Measurements from ENCODE around the gene PAFAH1B2. TPM values are rescaled to one million over a fixed set of nuclear protein-coding genes. Genes with fewer than 3 reads are reported as not detected.

PAFAH1B2 gene
- total RNA-seq, 1 donor from 2014 or later, result 226 TPM

DNA sequence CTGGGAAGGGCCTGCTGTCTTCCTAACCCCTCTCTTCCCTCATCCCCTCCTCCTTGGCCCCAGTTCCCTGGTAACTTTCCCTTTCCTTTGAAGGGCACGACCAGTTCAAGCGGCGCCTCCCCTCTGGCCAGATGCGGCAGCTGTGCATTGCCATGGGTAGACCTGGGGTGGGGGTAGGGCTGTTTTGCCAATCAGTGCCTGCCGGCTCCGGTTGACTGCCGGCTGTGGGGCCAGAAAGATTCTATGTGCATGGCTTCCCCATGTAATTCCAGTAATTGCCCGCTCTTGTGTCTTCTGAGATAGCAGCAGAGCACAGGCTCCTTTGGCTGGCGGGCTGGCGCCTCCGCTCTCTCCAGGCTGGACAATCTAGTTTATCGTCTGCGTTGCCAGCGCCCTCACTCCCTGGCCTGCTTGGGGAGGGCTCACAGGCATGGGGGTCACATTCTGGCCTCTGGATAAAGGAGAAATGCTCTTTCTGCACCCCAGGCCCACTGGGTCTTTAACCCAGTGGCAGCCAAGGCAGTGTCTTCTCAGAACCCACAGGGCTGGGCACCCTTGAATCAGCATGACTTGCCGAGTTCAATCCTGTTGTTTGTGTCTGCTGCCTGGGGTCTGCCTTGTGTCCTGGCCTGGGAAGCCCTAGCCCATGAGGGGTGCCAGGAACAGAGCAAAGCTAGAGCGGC, 43.9 kb downstream of the PAFAH1B2 start:
- Histone ChIP-seq H3K36me3 (ENCODE audit: control insufficient read depth, insufficient read depth, low read length) (peaks cover 27% of the 10 kb centered on the region), H3K27me3 (ENCODE audit: control insufficient read depth, insufficient read depth, low read length) (no peaks in the 10 kb centered on the region), H3K4me3 (ENCODE audit: low read depth, low read length) (no peak overlapping the region)
- no peak for FAIRE-seq
- TF ChIP-seq, protein P1, sequence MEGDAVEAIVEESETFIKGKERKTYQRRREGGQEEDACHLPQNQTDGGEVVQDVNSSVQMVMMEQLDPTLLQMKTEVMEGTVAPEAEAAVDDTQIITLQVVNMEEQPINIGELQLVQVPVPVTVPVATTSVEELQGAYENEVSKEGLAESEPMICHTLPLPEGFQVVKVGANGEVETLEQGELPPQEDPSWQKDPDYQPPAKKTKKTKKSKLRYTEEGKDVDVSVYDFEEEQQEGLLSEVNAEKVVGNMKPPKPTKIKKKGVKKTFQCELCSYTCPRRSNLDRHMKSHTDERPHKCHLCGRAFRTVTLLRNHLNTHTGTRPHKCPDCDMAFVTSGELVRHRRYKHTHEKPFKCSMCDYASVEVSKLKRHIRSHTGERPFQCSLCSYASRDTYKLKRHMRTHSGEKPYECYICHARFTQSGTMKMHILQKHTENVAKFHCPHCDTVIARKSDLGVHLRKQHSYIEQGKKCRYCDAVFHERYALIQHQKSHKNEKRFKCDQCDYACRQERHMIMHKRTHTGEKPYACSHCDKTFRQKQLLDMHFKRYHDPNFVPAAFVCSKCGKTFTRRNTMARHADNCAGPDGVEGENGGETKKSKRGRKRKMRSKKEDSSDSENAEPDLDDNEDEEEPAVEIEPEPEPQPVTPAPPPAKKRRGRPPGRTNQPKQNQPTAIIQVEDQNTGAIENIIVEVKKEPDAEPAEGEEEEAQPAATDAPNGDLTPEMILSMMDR (IDR thresholded peaks at IDR 0.05; ENCODE audit: insufficient read depth, low read length, severe bottlenecking), result no peak
- no peak for DNase-seq (ENCODE audit: low read depth)

DNA sequence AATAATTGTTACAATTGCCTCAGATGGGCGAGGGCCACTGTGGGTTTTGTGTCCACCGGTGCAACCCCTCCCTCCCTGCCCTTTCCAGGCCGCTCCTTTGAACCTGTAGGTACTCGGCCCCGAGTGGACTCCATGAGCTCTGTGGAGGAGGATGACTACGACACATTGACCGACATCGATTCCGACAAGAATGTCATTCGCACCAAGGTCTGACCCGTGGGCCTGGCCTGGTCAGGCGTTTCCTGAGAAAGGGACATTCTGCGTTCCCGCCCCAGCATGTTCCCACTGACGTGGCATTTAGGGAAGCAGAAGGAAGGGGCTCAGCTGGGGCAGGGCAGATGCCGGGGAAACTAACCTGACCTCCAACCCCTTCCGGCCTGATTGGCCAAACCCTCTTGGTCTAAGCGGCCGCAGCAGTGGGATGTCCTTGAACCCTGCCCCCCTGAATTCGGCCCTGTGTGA, 44.6 kb downstream of the PAFAH1B2 start:
- Histone ChIP-seq H3K4me3 (ENCODE audit: low read depth, low read length) (no peak overlapping the region), H3K27me3 (ENCODE audit: control insufficient read depth, insufficient read depth, low read length) (no peaks in the 10 kb centered on the region), H3K36me3 (ENCODE audit: control insufficient read depth, insufficient read depth, low read length) (peaks cover 28% of the 10 kb centered on the region)
- no peak for FAIRE-seq
- TF ChIP-seq, protein P1 (IDR thresholded peaks at IDR 0.05; ENCODE audit: insufficient read depth, low read length, severe bottlenecking), result no peak
- DNase-seq (ENCODE audit: low read depth), result no peak

DNA sequence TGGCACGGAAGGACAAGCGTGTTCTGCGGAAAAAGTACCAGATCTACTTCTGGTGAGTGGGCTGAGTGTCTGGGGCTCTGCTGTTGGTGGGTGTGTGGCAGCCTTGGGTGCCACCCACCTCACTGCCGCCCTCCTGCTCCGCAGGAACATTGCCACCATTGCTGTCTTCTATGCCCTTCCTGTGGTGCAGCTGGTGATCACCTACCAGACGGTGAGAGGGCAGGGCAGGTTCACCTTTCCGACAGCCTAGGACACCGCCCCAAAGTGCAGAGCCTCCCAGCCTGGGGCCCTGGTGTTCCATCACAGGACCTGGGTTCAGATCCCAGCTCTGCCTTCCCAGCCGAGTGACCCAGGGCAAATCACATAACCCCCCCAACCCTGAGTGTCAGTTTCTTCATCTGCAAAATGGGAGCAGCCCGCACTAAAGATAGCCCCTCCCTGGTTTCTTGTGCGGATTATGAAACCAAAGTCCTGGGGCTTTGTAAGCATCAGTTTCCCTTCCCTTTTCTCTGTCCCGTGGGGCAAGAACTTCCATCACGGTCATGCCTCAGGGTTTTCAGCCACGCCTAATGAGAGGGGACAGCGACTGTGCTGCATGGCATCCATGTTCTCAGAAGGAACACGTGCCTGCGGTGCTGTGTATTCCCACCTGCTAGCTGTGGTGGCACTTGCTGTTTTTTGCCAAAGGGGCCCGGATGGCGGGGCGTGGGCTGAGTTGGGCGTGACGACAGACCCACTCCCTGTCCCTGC, 45.3 kb downstream of the PAFAH1B2 start:
- FAIRE-seq (peak; percentile 47), DNase-seq (ENCODE audit: low read depth) (no peak)
- H3K4me3 ChIP-seq (ENCODE audit: low read depth, low read length), result no peak overlapping the region
- TF ChIP-seq, protein P1 (IDR thresholded peaks at IDR 0.05; ENCODE audit: insufficient read depth, low read length, severe bottlenecking), result no peak
- peaks cover 26% of the 10 kb centered on the region for H3K36me3 ChIP-seq (ENCODE audit: control insufficient read depth, insufficient read depth, low read length)
- no peaks in the 10 kb centered on the region for H3K27me3 ChIP-seq (ENCODE audit: control insufficient read depth, insufficient read depth, low read length)

DNA sequence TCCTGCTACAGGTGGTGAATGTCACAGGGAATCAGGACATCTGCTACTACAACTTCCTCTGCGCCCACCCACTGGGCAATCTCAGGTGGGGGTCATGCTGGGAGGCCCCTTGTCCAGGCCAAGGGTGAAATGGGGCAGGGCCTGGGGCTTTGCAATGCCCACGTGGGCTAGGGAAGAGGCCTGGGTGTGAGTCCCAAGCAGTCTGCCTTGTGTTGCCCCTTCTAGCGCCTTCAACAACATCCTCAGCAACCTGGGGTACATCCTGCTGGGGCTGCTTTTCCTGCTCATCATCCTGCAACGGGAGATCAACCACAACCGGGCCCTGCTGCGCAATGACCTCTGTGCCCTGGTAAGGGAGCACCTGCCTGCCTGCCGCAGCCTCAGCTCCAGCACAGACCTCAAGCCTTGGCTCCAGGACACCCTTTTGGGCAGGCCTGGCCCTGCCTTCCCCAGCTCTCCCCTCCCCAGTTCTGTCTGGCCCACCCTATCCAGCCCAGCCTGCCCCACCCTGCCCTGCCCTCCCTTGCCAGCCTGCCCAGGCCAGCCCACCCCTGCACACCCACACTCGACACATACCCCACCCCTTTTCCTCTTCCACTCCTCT, 46.0 kb downstream of the PAFAH1B2 start:
- DNase-seq (ENCODE audit: low read depth), result no peak
- Histone ChIP-seq H3K36me3 (ENCODE audit: control insufficient read depth, insufficient read depth, low read length) (peaks cover 26% of the 10 kb centered on the region), H3K4me3 (ENCODE audit: low read depth, low read length) (no peak overlapping the region), H3K27me3 (ENCODE audit: control insufficient read depth, insufficient read depth, low read length) (no peaks in the 10 kb centered on the region)
- TF ChIP-seq, protein P1 (IDR thresholded peaks at IDR 0.05; ENCODE audit: insufficient read depth, low read length, severe bottlenecking), result no peak
- no peak for FAIRE-seq

DNA sequence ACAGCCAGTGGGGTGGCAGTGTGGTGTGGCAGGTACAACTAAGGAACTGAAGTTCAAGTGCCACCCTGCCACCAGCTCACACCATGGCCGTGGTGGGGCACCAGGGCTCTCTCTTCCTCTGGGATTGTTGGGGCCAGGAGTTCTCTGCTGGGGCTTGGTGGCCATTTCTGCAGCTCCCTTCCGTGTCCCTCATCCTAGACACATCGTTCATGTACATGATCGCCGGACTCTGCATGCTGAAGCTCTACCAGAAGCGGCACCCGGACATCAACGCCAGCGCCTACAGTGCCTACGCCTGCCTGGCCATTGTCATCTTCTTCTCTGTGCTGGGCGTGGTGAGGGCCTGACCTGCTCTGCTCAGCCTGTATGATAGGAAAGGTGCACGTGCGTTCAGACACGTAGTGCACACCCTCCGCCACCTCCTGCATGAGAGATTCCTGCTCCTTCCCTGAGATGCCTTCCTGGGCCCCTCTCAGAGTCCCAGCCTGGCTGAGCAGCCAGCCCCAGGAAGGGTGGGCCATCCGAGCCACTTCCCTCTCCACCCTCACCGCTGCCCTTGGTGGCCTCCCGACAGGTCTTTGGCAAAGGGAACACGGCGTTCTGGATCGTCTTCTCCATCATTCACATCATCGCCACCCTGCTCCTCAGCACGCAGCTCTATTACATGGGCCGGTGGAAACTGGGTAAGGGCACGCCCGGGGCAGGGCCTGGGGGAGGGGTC, 47.8 kb downstream of the PAFAH1B2 start:
- Histone ChIP-seq H3K4me3 (ENCODE audit: low read depth, low read length) (no peak overlapping the region), H3K27me3 (ENCODE audit: control insufficient read depth, insufficient read depth, low read length) (no peaks in the 10 kb centered on the region), H3K36me3 (ENCODE audit: control insufficient read depth, insufficient read depth, low read length) (peaks cover 24% of the 10 kb centered on the region)
- DNase-seq (ENCODE audit: low read depth) (no peak), FAIRE-seq (no peak)
- TF ChIP-seq, protein P1 (IDR thresholded peaks at IDR 0.05; ENCODE audit: insufficient read depth, low read length, severe bottlenecking), result no peak
